Endothelial cell of umbilical vein (primary cell): ENCODE measurements around the gene ALDH1A2.

Source experiments
- EZH2 ChIP-seq: IDR thresholded peaks from 2 replicates; pipeline ENCODE4 v1.6.1; 2012; ENCODE audit warnings: borderline replicate concordance, low read depth, mild to moderate bottlenecking, moderate library complexity, low read length, inconsistent platforms; ENCODE audit not compliant: severe bottlenecking
- FOS ChIP-seq: IDR thresholded peaks from 2 replicates; pipeline ENCODE4 v1.6.1; 2011; ENCODE audit warnings: mild to moderate bottlenecking, low read length, moderate library complexity, borderline replicate concordance; ENCODE audit not compliant: insufficient read depth
- JUN ChIP-seq: IDR thresholded peaks from 2 replicates; pipeline ENCODE4 v1.6.1; 2011; ENCODE audit warnings: borderline replicate concordance, low read depth; ENCODE audit not compliant: insufficient read length, insufficient read depth
- MAX ChIP-seq: IDR thresholded peaks from 2 replicates; pipeline ENCODE4 v1.6.1; 2011; ENCODE audit not compliant: insufficient read depth, insufficient read length
- MYC ChIP-seq: IDR thresholded peaks from one replicate; pipeline ENCODE4 v1.6.1; 2011; ENCODE audit warnings: mild to moderate bottlenecking, low read depth, low read length
- POLR2A ChIP-seq: IDR thresholded peaks from 2 replicates; pipeline ENCODE4 v1.6.1; 2012; ENCODE audit warnings: low read depth, mild to moderate bottlenecking, control low read depth, low read length
- POLR2AphosphoS5 ChIP-seq: IDR thresholded peaks from 2 replicates; pipeline ENCODE4 v1.6.1; 2012; ENCODE audit warnings: low read depth, mild to moderate bottlenecking, control low read depth, low read length, moderate library complexity; ENCODE audit not compliant: insufficient read depth
- TF ChIP-seq, protein P1 (sequence below), 2 donors: IDR thresholded peaks; 1 replicate in 1 of 2; 2 replicates in 1 of 2; pipeline ENCODE4 v1.5.1; 2011; ENCODE audit warnings: low read length in 2 of 2, mild to moderate bottlenecking in 2 of 2, moderate library complexity in 2 of 2, control low read depth in 1 of 2, inconsistent platforms in 1 of 2, low read depth in 1 of 2; ENCODE audit not compliant: insufficient read depth in 1 of 2; ENCODE audit errors: extremely low read depth in 1 of 2

DNA sequence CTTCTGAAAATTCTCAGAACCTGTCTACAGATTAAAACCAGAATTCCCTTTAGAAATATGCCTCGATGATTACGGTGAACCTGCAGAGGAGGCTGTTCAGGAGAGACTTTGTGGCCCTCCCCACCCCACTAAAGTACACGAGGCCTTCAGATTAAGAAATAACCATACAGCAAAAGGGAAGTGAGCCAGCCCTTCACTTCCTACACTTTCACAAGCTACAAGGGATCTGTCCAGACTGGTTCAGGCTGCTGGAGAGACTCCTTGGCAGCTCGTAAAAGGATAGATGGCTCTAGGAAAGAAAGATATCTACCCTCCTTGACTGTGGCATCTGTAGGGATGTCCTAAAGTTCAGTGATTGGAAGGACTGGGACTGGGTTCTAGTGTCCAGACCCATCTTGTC, 102.6 kb downstream of the ALDH1A2 start:
- TF ChIP-seq, protein P1, sequence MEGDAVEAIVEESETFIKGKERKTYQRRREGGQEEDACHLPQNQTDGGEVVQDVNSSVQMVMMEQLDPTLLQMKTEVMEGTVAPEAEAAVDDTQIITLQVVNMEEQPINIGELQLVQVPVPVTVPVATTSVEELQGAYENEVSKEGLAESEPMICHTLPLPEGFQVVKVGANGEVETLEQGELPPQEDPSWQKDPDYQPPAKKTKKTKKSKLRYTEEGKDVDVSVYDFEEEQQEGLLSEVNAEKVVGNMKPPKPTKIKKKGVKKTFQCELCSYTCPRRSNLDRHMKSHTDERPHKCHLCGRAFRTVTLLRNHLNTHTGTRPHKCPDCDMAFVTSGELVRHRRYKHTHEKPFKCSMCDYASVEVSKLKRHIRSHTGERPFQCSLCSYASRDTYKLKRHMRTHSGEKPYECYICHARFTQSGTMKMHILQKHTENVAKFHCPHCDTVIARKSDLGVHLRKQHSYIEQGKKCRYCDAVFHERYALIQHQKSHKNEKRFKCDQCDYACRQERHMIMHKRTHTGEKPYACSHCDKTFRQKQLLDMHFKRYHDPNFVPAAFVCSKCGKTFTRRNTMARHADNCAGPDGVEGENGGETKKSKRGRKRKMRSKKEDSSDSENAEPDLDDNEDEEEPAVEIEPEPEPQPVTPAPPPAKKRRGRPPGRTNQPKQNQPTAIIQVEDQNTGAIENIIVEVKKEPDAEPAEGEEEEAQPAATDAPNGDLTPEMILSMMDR (IDR thresholded peaks at IDR 0.05; ENCODE audit: extremely low read depth in 1 of 2, insufficient read depth in 1 of 2, low read depth in 1 of 2, low read length in 2 of 2): no peak
- TF ChIP-seq POLR2A (no peak), MAX (no peak), POLR2AphosphoS5 (no peak), EZH2 (no peak), FOS (no peak), MYC (no peak), JUN (no peak)
